Stimulated activated CD8-positive, alpha-beta memory T cell treated with anti-CD3 and anti-CD28 coated beads, Interleukin-12 subunit alpha, Interleukin-12 subunit beta, amount 100 ng/mL, for 24 hours (primary cell): ENCODE results near the gene DUSP8.
"Not testable (repeated sequence)": the region's sequence is repeated elsewhere in the genome, so short reads cannot be mapped to it uniquely, and the experiment has no call there.

ENCODE experiments used
- DNase-seq: peaks from one replicate; pipeline ENCODE4 v3.0.0-alpha.2; 2020; ENCODE audit errors: extremely low read depth

Gene DUSP8

DNA sequence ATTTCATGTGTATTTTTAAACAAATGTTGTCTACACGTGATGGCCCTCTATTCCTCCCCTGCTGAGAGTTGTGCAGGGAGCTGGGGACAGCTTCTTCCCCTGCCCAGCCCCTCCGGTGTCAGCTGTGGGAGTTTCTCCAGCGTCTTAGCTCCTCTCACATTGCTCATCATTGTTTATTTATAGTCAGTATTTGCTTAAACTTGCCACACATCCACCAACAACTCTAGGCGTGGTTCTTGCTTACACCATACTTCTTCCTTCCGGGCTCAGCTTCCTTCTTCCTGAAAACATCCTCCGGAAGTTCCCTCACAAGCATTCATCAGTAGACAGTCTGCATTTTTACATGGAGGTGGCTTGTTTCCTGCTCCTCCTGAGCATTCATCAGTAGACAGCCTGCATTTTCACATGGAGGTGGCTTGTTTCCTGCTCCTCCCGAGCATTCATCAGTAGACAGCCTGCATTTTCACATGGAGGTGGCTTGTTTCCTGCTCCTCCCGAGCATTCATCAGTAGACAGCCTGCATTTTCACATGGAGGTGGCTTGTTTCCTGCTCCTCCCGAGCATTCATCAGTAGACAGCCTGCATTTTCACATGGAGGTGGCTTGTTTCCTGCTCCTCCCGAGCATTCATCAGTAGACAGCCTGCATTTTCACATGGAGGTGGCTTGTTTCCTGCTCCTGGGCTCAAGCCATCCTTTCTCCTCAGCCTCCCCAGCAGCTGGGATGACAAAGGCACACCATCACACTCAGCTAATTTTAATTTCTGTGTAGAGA is 17.3 kb upstream of the DUSP8 start:
- not testable (repeated sequence) for DNase-seq

DNA sequence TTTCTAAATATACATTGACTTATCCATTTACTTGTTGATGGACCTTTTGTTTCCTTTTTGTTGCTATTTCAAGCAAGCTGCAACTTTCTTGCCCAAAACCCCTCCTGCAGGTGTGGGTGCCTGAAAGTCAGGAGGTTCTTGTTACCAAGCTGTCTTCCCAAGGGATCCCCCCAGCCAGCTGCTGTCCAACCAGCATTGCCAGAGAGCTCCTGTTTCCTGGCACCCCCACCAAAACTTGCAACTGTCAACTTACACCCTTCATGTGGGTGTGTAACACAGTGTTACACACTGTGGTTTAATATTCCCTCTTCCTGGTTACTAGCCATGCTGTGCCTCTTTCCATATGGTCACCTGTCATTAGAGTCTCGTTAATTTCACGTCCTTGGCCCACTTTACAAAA is 14.6 kb upstream of the DUSP8 start:
- DNase-seq = no peak

DNA sequence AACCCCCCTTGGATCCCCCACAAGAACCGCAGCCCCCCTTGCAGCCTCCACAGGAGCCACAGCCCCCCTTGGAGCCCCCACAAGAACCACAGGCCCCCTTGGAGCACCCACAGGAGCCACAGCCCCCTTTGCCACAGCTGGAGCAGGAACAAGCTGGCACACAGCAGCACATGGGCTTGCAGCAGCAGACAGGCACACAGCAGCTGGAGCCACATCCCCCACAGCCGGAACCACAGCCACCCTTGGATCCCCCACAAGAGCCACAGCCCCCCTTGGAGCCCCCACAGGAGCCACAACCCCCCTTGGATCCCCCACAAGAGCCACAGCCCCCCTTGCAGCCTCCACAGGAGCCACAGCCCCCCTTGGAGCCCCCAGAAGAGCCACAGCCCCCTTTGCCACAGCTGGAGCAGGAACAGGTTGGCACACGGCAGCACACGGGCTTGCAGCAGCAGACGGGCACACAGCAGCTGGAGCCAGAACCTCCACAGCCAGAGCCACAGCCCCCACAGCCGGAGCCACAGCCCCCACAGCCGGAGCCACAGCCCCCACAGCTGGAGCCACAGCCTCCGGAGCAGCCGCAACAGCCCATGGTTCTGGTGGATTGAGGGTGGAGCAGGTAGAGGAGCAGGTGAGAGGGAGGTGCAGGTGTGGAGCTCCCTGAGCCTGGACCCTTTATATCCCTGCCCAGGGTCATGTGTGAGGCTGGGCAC is 12.7 kb upstream of the DUSP8 start, which contains the start of gene KRTAP5-1:
Gene KRTAP5-1 (minus strand): TSS at position 623 of the 710 bp plus-strand sequence. CDS start 34 bp downstream, at position 589.
- DNase-seq = not testable (repeated sequence)

DNA sequence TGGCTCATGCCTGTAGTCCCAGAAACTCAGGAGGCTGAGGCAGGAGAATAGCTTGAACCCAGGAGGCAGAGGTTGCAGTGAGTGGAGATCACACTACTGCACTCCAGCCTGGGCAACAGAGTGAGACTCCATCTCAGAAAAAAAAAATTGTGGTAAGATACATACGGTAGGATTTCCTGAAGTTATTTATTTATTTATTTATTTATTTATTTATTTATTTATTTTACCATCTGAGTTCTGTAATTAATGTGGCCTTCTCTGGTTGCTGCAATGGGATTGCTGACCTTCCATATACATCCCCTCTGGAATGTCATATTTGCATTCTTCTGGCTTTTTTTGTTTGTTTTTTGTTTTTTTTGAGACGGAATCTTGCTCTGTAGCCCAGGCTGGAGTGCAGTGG is 10.8 kb upstream of the DUSP8 start:
- DNase-seq = not testable (repeated sequence)

DNA sequence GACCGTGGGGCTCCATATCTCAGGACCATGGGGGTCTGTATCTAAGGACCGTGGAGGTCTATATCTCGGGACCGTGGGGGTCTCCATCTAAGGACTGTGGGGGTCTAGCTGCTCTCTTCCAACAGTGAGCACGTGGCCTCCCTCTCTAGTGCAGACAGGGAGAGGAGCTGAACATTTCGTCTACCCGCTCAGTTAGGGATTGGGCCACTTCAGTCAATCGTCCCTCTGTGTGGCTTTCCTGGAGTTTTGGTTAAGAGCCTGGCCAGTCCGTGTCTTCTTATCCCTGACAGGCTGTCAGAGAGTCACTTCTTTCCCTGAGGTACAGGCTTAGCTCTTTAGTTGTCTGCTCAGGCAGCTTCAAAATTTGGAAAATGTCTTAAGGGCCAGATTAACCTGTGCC is 9.9 kb upstream of the DUSP8 start:
- DNase-seq = no peak

DNA sequence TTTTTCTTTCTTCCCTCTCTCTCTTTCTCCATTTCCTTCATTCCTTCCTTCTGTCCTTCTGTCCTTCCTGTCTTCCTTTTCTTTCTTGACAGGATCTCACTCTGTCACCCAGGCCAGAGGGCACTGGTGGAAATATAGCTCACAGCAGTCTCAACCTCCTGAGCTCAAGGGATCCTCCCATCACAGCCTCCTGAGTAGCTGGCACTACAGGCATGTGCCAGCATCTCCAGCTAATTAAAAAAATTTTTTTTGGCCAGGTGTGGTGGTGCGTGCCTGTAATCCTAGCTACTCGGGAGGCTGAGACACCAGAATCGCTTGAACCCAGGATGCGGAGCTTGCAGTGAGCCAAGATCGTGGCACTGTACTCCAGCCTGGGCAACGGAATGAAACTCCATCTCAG is 4.8 kb upstream of the DUSP8 start:
- no peak for DNase-seq

DNA sequence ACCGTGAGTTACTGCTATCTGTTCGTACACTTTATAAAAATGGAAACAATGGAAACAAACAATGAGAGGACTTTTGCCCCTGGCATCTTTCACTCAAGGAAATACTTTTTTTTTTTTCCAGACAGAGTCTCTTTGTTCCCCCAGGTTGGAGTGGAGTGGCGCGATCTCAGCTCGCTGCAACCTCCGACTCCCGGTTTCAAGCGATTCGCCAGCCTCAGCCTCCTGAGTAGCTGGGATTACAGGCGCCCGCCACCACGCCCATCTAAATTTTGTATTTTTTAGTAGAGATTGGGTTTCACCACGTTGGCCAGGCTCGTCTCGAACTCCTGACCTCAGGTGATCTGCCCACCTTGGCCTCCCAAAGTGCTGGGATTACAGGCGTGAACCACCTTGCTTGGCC is 3.7 kb upstream of the DUSP8 start:
- DNase-seq = not testable (repeated sequence)

DNA sequence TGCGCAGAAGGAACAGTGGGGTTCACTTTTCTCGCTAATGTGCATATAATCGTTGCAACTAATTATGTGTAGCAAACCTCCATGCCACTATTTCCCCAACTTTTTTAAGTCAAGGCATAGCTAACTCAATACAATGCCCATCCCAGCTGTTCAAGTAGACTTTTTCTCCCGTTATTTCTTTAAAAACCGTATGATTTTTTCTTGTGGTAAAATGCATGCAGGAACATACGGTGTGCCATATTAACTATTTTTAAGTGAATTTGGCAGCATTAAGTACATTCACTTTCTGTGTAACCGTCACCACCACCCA is 2.8 kb upstream of the DUSP8 start:
- DNase-seq = no peak

DNA sequence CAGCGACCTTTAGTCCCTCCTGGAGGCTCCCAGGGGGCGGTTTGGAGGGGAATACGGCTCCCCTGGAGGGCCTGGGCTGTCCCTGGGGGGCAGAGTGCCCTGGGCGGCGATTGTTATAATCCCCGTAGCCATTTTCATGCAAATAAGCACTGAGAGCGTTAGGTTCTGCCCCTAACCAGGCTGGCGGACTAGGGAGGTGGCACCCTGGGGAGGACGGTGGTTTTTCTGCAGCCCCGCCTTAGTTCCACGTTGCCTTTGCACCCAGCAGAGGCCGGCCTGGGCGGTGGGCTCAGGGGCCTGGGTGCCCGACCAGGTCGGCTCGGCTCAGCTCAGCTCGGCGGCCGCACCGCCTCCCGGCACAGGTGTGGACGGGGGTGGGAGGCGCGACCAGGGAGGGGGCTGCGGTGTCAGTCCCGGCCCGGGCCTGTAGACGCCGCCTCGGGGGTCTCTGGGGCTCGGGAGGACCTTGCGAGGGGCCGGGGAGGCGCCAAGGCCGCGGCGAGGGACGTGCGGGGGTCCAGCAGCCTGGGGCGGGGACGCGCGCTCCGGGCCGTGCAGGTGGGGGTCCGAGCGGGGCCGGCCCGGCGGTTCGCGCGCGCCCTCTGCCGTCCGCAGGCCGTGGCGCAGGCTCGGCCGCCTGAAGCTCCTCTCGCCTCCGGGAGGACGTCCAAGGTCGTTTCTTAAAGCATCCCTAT is 2.3 kb upstream of the DUSP8 start:
- no peak for DNase-seq

DNA sequence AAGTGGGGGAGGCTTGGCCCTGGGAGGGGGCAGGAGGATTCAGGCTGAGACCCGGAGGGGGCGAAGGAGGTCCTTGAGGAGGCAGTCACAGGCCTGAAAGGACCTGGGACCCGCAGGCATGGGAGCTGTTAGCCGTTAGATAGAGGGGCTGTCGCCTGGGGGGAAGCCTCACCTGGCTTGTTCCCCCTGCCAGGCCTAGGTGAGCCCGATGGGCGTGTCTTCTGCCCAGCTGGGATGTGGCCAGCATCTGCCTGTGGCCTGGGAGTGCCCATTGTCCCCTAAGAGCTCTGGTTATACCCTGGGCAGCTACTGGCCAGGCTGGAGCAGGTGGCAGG is 1.8 kb upstream of the DUSP8 start:
- DNase-seq = no peak

DNA sequence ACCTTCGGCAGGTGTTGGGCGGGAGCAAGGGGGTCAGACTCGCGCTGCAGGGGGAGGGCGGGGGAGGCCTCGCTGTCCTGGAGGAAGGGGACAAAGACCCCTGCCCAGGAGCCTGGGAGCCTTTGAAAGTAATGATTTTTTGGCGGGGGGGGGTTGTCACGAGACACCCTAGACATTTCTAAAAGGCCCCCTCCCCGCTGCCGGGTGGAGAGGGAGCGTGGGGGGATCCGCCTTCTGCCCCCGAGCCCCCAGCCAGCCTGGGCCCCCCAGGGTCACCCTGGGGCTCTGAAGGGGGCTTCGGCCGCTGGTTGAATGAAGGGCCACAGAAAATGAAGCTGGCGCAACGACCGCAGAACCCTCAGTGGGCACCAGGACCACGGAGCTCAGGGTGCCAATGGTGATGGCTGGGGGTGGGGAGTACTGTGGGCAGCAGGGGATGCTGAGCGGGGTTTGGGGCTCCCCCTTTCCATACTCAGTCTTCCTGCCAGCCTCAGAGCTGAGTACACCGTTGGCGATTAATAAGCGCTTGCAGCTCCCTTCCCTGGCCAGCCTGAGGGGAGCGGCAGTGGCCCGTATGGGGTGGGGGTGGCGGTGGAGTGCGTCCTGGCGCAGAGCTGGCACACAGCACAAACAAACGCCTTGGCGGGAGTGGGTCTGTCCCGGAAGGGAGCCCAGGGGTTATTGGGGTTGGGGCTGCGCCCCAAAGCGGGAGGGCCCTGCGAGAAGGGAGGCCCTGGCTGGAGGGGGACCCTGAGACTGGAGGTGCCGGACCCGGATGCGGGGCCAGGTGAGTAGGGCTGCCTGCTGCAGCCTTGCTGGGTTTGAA is 1.2 kb upstream of the DUSP8 start:
- DNase-seq = no peak

DNA sequence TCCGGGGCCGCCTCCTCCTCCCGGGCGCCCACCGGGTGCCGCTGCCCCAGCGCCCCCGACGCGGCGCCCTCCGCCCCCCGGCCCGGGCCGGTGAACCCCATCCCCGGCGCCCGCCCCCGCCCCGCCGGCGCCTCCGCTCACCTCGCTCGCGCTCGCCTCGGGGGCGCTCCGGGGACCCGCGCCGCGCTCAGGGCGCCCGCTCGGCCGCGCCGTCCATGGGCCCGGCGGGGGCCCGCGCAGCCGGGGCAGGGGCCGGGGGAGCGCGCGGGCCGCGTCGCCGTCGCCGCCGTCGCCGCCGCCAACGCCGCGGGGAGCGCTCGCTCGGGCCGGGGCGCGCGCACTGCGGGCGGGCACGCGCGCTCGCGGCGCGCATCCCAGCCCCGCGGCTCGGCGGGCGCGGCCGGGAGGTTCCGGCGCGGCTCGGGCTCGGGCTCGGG is 293 bp downstream of the DUSP8 start:
- no peak for DNase-seq

DNA sequence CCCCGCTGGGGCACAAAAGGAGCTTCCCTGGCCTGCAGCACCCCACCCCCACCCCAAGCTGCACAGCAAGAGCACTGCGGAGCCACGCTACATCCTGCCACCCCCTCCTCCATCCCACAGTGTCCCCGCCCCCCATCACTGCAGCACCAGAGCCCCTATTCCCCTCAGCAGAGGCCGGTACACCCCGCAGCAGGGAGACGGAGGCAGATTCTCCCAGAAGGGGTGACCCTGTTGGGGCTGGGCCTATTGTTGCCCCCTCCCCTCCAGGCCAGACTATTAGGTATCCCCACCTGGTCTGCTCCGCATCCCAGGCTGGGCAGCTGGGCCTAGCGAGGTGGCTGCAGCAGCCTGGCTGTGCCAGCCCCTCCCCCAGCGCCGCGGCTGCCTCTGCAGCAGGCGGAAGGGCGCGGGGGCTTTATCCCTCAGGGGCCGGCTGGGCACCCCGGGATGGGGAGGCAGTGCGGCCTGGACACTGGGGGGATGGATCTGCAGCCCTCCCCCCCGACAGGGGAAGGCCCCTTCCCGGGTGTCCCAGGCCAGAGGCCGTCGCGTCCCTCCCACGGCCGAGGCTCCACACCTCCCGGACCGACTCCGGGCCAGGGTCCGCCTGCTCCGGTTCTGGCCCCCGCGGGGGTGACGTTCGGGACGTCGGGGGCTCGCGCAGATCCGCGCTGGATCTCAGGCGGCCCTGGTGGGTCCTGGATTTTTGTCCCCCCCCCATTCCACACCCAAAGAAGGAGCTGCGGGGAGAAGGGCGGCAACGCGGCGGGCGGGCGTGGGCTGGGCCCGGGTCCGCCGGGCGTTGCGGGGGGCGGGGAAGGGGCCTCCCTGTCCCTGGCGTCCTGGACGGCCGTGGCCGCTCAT is 943 bp downstream of the DUSP8 start:
- no peak for DNase-seq

DNA sequence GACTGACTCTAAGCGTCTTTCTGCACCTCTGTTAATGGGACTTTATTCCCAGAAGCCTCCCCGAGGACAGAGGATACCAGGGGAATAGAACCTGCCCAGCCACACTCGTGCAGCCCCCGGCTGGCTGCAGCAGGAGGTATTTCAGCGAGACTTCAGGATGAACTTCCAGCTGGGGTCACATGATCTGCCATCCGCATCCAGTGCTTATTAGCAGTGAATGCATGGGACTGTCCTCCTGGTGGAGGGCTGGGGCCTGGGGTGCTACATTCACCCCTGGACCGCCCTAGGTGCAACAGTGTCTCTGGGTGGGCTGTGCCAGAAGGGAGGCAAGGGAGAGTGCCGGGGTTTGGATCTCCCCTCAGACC is 1.6 kb downstream of the DUSP8 start:
- DNase-seq = no peak

DNA sequence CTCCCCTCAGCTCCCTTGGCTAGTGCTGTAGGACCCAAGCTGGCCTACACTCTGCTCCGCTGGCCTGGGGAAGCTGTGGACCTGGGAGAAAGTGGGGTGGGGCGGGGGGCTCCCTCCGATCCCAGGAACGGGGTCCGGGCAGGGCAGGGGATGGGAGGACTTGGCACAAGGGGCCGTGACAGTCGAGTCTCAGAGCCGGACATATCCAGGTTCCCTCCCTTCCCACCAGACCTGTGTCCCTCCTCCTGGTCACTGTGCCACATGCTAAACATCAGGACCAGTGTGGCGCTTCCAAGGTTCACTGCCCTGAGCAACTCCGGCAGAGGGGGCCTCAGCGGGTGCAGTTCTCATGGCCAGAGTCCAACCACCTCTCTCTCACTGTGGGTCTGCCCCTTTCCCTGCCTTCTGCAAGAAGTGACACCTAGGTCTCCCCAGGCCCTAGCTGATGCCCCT is 2.0 kb downstream of the DUSP8 start:
- DNase-seq = no peak

DNA sequence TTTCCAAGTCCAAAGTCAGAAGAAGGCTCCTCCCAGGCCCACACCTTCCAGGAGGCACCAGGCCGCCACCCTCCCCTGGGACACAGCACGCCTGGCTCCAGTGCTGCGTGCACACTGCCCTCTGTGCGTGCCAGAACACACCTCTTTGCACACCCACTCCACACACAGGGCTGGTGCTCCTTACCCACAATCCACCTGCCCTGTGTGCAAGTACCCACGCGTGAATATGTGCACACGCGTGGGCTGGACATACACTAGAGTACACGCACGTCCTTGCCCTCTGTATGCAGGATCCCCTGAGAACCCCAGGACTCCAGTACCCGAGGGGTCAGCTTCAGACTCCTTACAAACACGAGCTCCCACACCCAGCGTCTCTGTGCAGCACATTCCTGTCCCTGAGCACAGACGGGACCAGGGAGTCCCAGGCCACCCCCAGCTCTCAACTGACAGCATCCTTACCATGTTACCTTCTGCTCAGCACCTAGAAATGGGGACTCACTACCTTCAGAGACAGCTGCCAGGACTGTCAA is 2.8 kb downstream of the DUSP8 start:
- no peak for DNase-seq

DNA sequence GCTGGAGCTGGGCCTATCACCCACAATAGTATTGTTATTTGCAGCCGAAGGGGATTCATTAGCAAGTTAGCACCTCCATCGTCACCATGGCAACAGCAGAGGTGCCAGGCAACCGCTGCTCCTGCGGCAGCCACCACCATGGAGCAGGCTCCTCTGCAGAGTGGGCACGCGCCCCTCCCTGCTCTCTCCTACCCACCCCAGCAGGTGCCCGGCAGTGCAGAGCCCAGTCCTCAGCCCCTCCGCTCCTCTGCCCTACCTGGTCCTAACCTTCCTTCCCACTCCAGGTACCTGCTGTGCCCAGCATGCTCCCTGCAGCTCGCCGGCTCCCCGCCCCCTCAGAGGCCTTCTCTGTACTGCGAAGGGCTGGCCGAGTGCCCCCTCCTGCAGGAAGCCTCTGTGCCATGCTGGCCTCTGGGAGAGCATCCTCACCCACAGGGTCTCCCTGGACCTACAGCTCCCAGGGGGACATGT is 3.6 kb downstream of the DUSP8 start:
- no peak for DNase-seq

DNA sequence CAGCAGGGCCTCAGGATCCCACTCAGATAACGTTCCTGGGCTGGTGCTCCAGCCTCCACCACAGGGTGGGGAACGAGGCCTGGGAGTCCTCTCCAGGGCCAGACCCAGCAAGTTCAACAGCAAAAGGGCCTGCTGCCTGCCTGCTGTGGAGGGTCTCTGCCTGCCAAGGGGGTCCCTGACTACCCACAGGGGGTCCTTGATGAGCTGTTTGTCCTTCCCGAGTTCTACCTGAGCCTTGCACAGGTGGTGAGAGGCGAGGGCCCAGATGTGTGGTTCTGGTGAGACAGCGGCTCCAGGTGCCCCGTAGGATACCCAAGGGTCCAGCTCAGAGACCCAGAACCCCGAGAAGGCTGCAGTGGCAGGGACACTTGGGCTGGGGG is 4.4 kb downstream of the DUSP8 start:
- no peak for DNase-seq

DNA sequence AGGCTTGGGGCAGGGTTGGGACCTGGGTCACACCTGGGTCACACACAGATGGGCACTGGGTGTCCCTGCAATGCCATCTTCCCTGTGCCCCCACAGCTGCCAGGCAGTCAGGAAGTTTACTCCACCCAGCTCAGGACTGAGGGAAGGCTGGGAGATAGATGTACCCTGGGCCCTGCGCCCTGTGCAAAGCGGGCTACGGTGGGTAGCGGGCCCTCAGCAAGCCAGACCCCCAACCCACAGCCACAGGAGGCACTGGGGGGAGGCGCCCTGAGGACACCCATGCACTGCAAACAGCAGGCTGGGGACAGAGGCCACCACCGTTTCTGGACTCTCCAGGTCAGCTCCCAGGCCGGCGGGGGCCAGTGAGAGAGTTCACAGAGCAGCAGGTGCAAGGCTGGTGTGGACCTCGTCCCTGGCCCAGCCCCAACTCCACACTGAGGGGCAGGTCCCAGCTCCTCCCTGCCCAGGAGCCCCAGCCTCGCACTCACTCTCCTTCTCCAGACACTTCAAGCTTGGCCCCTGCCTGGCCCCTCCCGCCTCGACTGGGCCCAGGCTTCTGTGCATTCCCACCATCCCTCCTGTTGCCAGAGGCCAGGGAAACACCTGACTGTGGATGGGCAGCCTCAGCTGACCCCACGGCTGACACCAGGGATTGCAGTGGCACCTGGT is 4.9 kb downstream of the DUSP8 start:
- no peak for DNase-seq

DNA sequence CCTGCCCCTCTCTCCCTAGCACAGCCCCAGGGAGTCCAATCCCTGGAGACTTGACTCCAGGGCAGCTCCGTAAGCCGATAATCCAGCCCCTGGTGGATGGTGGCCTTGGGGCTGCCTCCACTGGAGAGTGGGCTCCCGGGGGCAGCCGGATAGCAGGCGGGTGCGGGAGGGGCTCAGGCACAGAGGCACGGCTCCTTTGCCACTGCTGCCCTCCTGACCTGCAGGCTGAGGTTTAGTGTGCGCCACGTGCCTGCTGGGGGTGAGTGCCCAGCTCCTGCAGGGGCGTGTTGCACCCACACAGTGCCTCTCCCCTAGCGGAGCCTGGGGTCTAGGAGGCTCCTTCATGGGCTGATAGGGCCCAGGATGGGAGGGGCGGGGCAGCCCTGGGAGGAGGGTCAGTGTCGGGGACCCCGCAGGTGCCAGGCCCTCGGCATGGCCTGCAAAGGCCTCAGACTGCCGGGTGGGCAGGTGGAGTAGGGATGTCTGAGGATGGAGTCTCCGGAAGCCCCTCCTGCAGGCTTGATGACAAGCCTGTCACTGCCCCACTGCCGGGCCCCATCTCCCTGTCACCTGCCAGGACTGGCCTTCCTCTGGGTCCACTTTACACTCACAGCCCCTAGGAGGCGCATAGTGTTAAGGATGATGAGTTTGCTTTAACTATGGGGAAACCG is 5.6 kb downstream of the DUSP8 start:
- no peak for DNase-seq
